ENCODE measurements around the gene FAM131A. TPM values are rescaled to one million over a fixed set of nuclear protein-coding genes. Genes with fewer than 3 reads are reported as not detected.

The FAM131A gene
- polyA plus RNA-seq, 1 donor from 2014 or later: 141 TPM

- H4K20me1 ChIP-seq (ENCODE audit: insufficient read depth): no peaks in the 10 kb centered on the region
- TF ChIP-seq EP300 (conservative IDR thresholded peaks at IDR 0.05; ENCODE audit: poor library complexity, severe bottlenecking) (no peak), EZH2 (IDR thresholded peaks at IDR 0.05; ENCODE audit: borderline replicate concordance, insufficient read depth, low read length, poor library complexity, severe bottlenecking) (no peak), TAF1 (IDR thresholded peaks at IDR 0.05; ENCODE audit: low read depth) (no peak), RAD21 (conservative IDR thresholded peaks at IDR 0.05) (no peak), POLR2AphosphoS5 (IDR thresholded peaks at IDR 0.05) (no peak), REST (IDR thresholded peaks at IDR 0.05; ENCODE audit: borderline replicate concordance) (no peak), CTCF (IDR thresholded peaks at IDR 0.05; ENCODE audit: poor library complexity, severe bottlenecking) (no peak), MXI1 (conservative IDR thresholded peaks at IDR 0.05; ENCODE audit: poor library complexity, severe bottlenecking) (no peak), SMC3 (conservative IDR thresholded peaks at IDR 0.05; ENCODE audit: poor library complexity) (no peak)
- H3K9ac ChIP-seq (ENCODE audit: low read length): no peak overlapping the region
- no peaks in the 10 kb centered on the region for H3K36me3 ChIP-seq (ENCODE audit: insufficient read depth, low read length)
- H3K9me2 ChIP-seq (ENCODE audit: insufficient read depth, low read length): no peaks in the 10 kb centered on the region
- H2AFZ ChIP-seq (ENCODE audit: low read depth, low read length): no peak overlapping the region
- H3K4me3 ChIP-seq (ENCODE audit: low read length): no peak overlapping the region
- no peaks in the 10 kb centered on the region for H3K79me2 ChIP-seq (replicated peaks; ENCODE audit: insufficient read depth, low read length)
- no peaks in the 10 kb centered on the region for H3F3A ChIP-seq (ENCODE audit: insufficient read depth, low read length, poor library complexity, severe bottlenecking)
- no peaks in the 10 kb centered on the region for H3K9me3 ChIP-seq (ENCODE audit: low read length)
- H3K27ac ChIP-seq (ENCODE audit: low read length): no peak overlapping the region
- no peaks in the 10 kb centered on the region for H3K27me3 ChIP-seq (ENCODE audit: insufficient read depth, low read depth, low read length)
- H3K4me2 ChIP-seq (ENCODE audit: low read length): no peak overlapping the region
Observed at GRCh38 chr3:184391266-184391665, 53.9 kb downstream of the FAM131A start.

GRCh38 chr3:184395320-184395660 lies 57.9 kb downstream of the FAM131A start:
- Histone ChIP-seq H3K79me2 (replicated peaks; ENCODE audit: insufficient read depth, low read length) (no peaks in the 10 kb centered on the region), H3K9me3 (ENCODE audit: low read length) (no peaks in the 10 kb centered on the region), H3K27ac (ENCODE audit: low read length) (no peak overlapping the region), H2AFZ (ENCODE audit: low read depth, low read length) (no peak overlapping the region), H3K4me2 (ENCODE audit: low read length) (no peak overlapping the region), H3K4me3 (ENCODE audit: low read length) (no peak overlapping the region), H3K9ac (ENCODE audit: low read length) (no peak overlapping the region), H3K9me2 (ENCODE audit: insufficient read depth, low read length) (no peaks in the 10 kb centered on the region), H3K36me3 (ENCODE audit: insufficient read depth, low read length) (no peaks in the 10 kb centered on the region), H3F3A (ENCODE audit: insufficient read depth, low read length, poor library complexity, severe bottlenecking) (no peaks in the 10 kb centered on the region), H3K27me3 (ENCODE audit: insufficient read depth, low read depth, low read length) (no peaks in the 10 kb centered on the region), H4K20me1 (ENCODE audit: insufficient read depth) (no peaks in the 10 kb centered on the region)
- no peak for TF ChIP-seq REST (IDR thresholded peaks at IDR 0.05; ENCODE audit: borderline replicate concordance)
- no peak for TF ChIP-seq RAD21 (conservative IDR thresholded peaks at IDR 0.05)
- no peak for TF ChIP-seq EP300 (conservative IDR thresholded peaks at IDR 0.05; ENCODE audit: poor library complexity, severe bottlenecking)
- TF ChIP-seq EZH2 (IDR thresholded peaks at IDR 0.05; ENCODE audit: borderline replicate concordance, insufficient read depth, low read length, poor library complexity, severe bottlenecking): no peak
- TF ChIP-seq SMC3 (conservative IDR thresholded peaks at IDR 0.05; ENCODE audit: poor library complexity): no peak
- no peak for TF ChIP-seq POLR2AphosphoS5 (IDR thresholded peaks at IDR 0.05)
- TF ChIP-seq TAF1 (IDR thresholded peaks at IDR 0.05; ENCODE audit: low read depth): no peak
- no peak for TF ChIP-seq CTCF (IDR thresholded peaks at IDR 0.05; ENCODE audit: poor library complexity, severe bottlenecking)
- TF ChIP-seq MXI1 (conservative IDR thresholded peaks at IDR 0.05; ENCODE audit: poor library complexity, severe bottlenecking): no peak

Measured in neural cell (in vitro differentiated cells).